Esophagus (tissue), 2 donors: Measurements from ENCODE around the gene FBXW4. TPM values are rescaled to one million over a fixed set of nuclear protein-coding genes. Genes with fewer than 3 reads are reported as not detected.

Source experiments
- H3K27ac ChIP-seq, 2 donors: one replicate each; pipeline ENCODE4 v1.5.1; 2013; ENCODE audit warnings: low read depth in 2 of 2, mild to moderate bottlenecking in 2 of 2, inconsistent platforms in 1 of 2, low read length in 1 of 2, moderate library complexity in 1 of 2
- H3K27me3 ChIP-seq, 2 donors: one replicate each; pipeline ENCODE4 v1.6.1; 2013; ENCODE audit warnings: low read length in 2 of 2, control low read depth in 1 of 2, mild to moderate bottlenecking in 1 of 2; ENCODE audit not compliant: insufficient read depth in 2 of 2, control insufficient read depth in 1 of 2
- H3K36me3 ChIP-seq, 2 donors: one replicate each; pipeline ENCODE4 v1.6.1; 2013; ENCODE audit warnings: low read length in 1 of 2; ENCODE audit not compliant: control insufficient read depth in 2 of 2, insufficient read depth in 2 of 2
- H3K4me1 ChIP-seq, 2 donors: one replicate each; pipeline ENCODE4 v1.6.1; 2013; ENCODE audit warnings: low read length in 1 of 2; ENCODE audit not compliant: control insufficient read depth in 2 of 2, insufficient read depth in 2 of 2
- H3K4me3 ChIP-seq, 2 donors: one replicate each; pipeline ENCODE4 v1.5.1; 2013; ENCODE audit warnings: low read length in 2 of 2, mild to moderate bottlenecking in 2 of 2, low read depth in 1 of 2, moderate library complexity in 1 of 2
- H3K9me3 ChIP-seq, 2 donors: one replicate each; pipeline ENCODE4 v1.6.1; 2013; ENCODE audit warnings: mild to moderate bottlenecking in 2 of 2, low read depth in 1 of 2, low read length in 1 of 2, moderate library complexity in 1 of 2; ENCODE audit not compliant: control insufficient read depth in 2 of 2, insufficient read depth in 1 of 2
- WGBS, 2 donors: extraction: QIAGEN DNeasy Blood & Tissue Kit; methylation state at CpG; one replicate each; pipeline ENCODE4 v1.1.7; 2013; 5-methylcytosine and 5-hydroxymethylcytosine counted together
- polyA plus RNA-seq, 2 donors: library from polyadenylated mRNA; stranded (reverse); fragments of 200-250 nt; gene quantifications; one replicate each; pipeline ENCODE4 v1.2.3, GENCODE V29; 2013
- donor health status: healthy with polysubstance abuse.
- donor health status: Bipolar disorder and iron deficiency.

The FBXW4 gene
- polyA plus RNA-seq, 2 donors = 27.0 to 31.1 TPM

GRCh38 chr10:101567165-101568006 is 127.6 kb downstream of the FBXW4 start:
- Histone ChIP-seq H3K9me3 (no peaks in the 10 kb centered on the region), H3K36me3 (no peaks in the 10 kb centered on the region), H3K4me1 (peaks cover 0 to 20% of the 10 kb centered on the region in 2 donors), H3K27me3 (peaks cover 0 to 9% of the 10 kb centered on the region in 2 donors), H3K27ac (no peak overlapping the region), H3K4me3 (no peak overlapping the region)
- 55 to 57% methylated on average over 7 of the region's 7 CpGs for WGBS, 2 donors

GRCh38 chr10:101566333-101567164 is 128.4 kb downstream of the FBXW4 start:
- no peak overlapping the region for H3K4me3 ChIP-seq

GRCh38 chr10:101565936-101566332 is 129.0 kb downstream of the FBXW4 start:
- Histone ChIP-seq H3K9me3 (no peaks in the 10 kb centered on the region), H3K4me1 (peaks cover 0 to 16% of the 10 kb centered on the region in 2 donors), H3K27ac (no peak overlapping the region), H3K4me3 (no peak overlapping the region), H3K36me3 (no peaks in the 10 kb centered on the region), H3K27me3 (peaks cover 0 to 9% of the 10 kb centered on the region in 2 donors)
- 62 to 63% methylated on average over 8 of the region's 8 CpGs for WGBS, 2 donors

More at GRCh38 chr10:101566333-101567164, 128.4 kb downstream of the FBXW4 start:
- H3K36me3 ChIP-seq = no peaks in the 10 kb centered on the region
- peaks cover 0 to 9% of the 10 kb centered on the region in 2 donors for H3K27me3 ChIP-seq
- no peak overlapping the region for H3K27ac ChIP-seq
- H3K9me3 ChIP-seq = no peaks in the 10 kb centered on the region
- H3K4me1 ChIP-seq = peaks cover 0 to 20% of the 10 kb centered on the region in 2 donors
- WGBS, 2 donors = 10 to 11% methylated on average over 59 of the region's 59 CpGs

GRCh38 chr10:101565370-101565900 is 129.5 kb downstream of the FBXW4 start:
- no peaks in the 10 kb centered on the region for H3K9me3 ChIP-seq
- 81 to 82% methylated on average over 5 of the region's 5 CpGs for WGBS, 2 donors
- peaks cover 0 to 9% of the 10 kb centered on the region in 2 donors for H3K27me3 ChIP-seq

GRCh38 chr10:101564490-101564991 is 130.4 kb downstream of the FBXW4 start:
- no peak overlapping the region for H3K4me3 ChIP-seq
- H3K4me1 ChIP-seq = peaks cover 0 to 8% of the 10 kb centered on the region in 2 donors
- no peak overlapping the region for H3K27ac ChIP-seq
- H3K27me3 ChIP-seq = peaks cover 0 to 9% of the 10 kb centered on the region in 2 donors
- no peaks in the 10 kb centered on the region for H3K36me3 ChIP-seq
- 80 to 85% methylated on average over 15 of the region's 15 CpGs for WGBS, 2 donors
- H3K9me3 ChIP-seq = no peaks in the 10 kb centered on the region

More at GRCh38 chr10:101565370-101565900, 129.5 kb downstream of the FBXW4 start:
- Histone ChIP-seq H3K27ac (no peak overlapping the region), H3K4me1 (peaks cover 0 to 11% of the 10 kb centered on the region in 2 donors), H3K36me3 (no peaks in the 10 kb centered on the region), H3K4me3 (no peak overlapping the region)

GRCh38 chr10:101563497-101564040 is 131.4 kb downstream of the FBXW4 start:
- H3K27me3 ChIP-seq = peaks cover 0 to 9% of the 10 kb centered on the region in 2 donors
- no peaks in the 10 kb centered on the region for H3K9me3 ChIP-seq
- no peaks in the 10 kb centered on the region for H3K36me3 ChIP-seq
- peaks cover 0 to 13% of the 10 kb centered on the region in 2 donors for H3K4me1 ChIP-seq
- 61 to 69% methylated on average over 11 of the region's 11 CpGs for WGBS, 2 donors
- H3K27ac ChIP-seq = no peak overlapping the region
- no peak overlapping the region for H3K4me3 ChIP-seq

GRCh38 chr10:101563007-101563406 is 132.0 kb downstream of the FBXW4 start:
- Histone ChIP-seq H3K4me3 (no peak overlapping the region), H3K27ac (no peak overlapping the region), H3K27me3 (peaks cover 0 to 8% of the 10 kb centered on the region in 2 donors), H3K4me1 (peaks cover 0 to 15% of the 10 kb centered on the region in 2 donors), H3K9me3 (no peaks in the 10 kb centered on the region), H3K36me3 (no peaks in the 10 kb centered on the region)
- 59 to 64% methylated on average over 3 of the region's 3 CpGs for WGBS, 2 donors

- Histone ChIP-seq H3K27ac (no peak overlapping the region), H3K9me3 (no peaks in the 10 kb centered on the region), H3K4me3 (no peak overlapping the region), H3K4me1 (peaks cover 0 to 17% of the 10 kb centered on the region in 2 donors), H3K27me3 (peaks cover 0 to 8% of the 10 kb centered on the region in 2 donors), H3K36me3 (no peaks in the 10 kb centered on the region)
- 86 to 91% methylated on average over 5 of the region's 5 CpGs for WGBS, 2 donors
These were observed 132.7 kb downstream of the FBXW4 start for GRCh38 chr10:101562231-101562630.
